GM18858 (cell line): ENCODE measurements around the gene ZNF83.
A peak's percentile ranks its signal among the peaks of the same experiment; 100 is the strongest.
"Not testable (repeated sequence)": the region's sequence is repeated elsewhere in the genome, so short reads cannot be mapped to it uniquely, and the experiment has no call there.

ENCODE experiments used
- ATAC-seq: cut with Tn5 transposase; IDR thresholded peaks from one replicate; pipeline ENCODE4 v1.9.1; 2021; ENCODE audit not compliant: unreplicated experiment

Gene ZNF83

GRCh38 chr19:52640916-52641315 lies 2.8 kb upstream of the ZNF83 start:
- no peak for ATAC-seq

DNA sequence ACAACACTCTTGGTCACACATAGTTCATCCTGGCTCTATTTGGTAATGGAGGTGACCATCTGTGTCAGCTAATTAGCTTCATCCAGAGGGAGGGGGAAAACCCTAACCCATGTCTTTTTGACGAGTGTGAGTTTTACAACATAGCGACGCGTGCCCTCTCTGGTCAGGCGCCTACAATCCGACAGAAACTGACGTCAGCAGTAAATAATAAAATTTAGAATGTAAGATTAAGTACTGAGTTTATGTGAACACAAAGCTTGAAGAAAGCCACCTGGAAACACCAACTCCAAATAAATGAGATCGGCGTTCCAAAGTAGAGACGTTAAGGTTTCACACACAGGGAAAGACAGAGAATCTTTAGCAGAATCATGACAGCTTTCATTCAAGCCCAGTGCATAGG lies 1.8 kb upstream of the ZNF83 start:
- ATAC-seq = no peak

DNA sequence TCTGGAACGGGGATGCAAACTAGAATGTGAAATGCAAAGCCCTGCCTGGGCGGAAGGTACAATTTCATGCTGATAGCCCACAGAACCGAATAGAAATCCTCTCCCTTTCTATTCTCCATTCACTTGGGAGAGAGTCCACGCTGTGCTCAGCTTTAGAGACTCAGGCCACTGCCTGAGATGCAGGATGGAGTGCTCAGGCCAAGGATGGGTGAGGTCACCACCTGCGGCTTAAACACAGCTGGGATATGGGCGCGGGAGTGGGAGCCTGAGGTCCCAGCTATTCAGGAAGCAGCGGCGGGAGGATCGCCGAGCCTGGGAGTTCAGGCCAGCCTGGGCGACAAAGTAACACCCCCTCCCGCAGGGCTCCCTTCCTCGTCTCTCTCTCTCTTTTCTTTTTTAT lies 446 bp upstream of the ZNF83 start:
- ATAC-seq = no peak

GRCh38 chr19:52635786-52636570 lies 2.2 kb downstream of the ZNF83 start:
- ATAC-seq = no peak

DNA sequence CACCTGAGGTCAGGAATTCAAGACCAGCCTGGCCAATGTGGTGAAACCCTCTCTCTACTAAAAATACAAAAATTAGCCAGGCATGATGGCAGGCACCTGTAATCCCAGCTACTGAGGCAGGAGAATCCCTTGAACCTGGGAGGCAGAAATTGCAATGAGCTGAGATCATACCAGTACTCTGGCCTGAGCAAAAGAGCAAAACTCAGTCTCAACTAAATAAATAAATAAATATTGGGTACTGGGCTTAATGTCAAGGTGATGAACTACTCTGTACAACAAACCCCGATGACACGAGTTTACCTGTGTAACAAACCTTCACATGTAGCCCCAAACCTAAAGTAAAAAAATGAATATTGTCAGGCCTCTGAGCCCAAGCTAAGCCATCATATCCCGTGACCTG lies 10.7 kb downstream of the ZNF83 start:
- ATAC-seq = not testable (repeated sequence)

DNA sequence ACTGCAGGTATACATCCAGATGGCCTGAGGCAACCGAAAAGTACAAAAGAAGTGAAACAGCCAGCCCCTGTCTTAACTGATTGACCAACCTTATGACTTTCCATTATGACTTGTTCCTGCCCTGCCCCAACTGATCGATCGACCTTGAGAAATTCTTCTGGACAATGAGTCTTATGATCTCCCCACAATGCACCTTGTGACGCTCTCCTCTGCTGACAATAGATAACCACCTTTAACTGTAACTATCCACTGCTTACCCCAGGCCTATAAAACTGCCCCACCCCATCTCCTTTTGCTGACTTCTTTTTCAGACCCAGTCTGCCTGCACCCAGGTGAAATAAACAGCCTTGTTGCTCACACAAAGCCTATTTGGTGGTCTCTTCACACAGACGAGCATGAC lies 11.2 kb downstream of the ZNF83 start:
- ATAC-seq = no peak

DNA sequence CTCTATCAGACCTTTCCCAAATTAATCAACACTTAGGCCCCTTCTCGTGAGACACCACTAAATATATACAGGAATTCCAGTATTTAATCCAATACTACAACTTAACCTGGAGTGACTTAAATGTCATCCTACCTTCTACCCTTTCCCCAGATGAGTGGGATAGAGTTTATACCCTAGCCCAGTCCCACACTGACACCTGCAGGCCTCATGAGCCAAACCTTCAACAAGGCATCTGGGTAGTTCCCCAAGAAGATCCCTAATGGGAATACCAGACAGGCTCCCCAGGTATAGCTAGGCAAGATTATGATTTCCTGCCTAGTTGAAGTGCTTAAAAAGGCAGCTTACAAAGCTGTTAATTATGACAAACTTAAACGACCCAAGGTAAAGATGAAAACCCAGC lies 15.9 kb downstream of the ZNF83 start:
- no peak for ATAC-seq

DNA sequence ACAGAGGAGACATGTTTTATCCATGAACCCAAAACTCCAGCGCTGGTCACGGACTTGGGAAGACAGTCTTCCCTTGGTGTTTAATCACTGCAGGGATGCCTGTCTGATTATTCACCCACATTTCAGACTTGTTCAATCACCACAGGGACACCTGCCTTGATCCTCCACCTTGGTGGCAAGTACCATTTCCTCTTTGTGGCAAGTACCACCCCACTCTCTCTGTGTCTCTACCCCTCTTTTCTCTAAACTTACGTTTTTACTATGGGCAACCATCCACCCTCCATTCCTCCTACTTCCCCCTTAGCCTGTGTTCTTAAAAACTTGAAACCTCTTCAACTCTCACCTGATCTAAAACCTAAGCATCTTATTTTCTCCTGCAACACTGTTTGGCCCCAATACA lies 16.8 kb downstream of the ZNF83 start:
- no peak for ATAC-seq

GRCh38 chr19:52613299-52613906 lies 24.8 kb downstream of the ZNF83 start:
- ATAC-seq = no peak

DNA sequence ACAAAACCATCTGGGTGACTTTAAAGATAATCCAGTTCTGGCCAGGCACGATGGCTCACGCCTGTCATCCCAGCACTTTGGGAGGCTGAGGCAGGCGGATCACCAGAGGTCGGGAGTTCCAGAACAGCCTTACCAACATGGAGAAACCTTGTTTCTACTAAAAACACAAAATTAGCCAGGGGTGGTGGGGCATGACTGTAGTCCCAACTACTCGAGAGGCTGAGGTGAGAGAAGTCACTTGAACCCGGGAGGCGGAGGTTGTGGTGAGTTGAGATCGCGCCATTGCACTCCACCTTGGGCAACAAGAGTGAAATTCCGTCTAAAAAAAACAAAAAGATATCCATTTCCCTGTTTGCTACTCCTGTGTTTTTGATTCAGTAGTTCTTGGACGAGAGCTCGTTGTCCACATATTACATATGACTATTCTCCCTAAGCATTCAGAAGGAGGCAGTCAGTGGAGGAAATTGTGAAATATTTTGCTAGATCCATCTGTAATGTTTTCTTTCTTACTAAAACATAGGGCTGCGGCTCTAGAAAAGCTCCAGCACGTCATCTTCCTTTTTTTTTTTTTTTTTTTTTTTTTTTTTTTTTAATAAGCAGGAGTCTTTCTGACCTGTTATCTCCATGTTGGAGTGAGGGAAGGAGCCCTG lies 34.5 kb downstream of the ZNF83 start:
- no peak for ATAC-seq

DNA sequence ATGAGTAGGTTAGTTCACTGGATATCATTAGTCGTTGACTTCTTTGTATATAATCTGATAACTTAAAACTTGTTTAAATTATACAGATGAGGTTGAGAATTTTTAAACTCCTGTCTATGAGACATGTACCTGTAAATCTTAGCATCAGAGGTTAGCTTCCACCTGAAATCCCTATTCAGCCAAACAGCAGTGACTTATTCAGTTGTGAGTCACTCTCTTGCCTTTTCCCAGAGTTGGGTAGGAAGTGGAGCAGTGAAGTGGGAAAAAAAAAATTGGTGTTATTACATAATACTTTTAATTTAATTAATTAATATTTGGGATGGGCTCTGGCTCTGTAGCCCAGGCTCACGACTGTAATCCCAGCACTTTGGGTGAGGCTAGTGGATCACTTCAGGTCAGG lies 35.2 kb downstream of the ZNF83 start:
- ATAC-seq = no peak

- not testable (repeated sequence) for ATAC-seq
Observed at GRCh38 chr19:52601974-52602366, 36.2 kb downstream of the ZNF83 start.

DNA sequence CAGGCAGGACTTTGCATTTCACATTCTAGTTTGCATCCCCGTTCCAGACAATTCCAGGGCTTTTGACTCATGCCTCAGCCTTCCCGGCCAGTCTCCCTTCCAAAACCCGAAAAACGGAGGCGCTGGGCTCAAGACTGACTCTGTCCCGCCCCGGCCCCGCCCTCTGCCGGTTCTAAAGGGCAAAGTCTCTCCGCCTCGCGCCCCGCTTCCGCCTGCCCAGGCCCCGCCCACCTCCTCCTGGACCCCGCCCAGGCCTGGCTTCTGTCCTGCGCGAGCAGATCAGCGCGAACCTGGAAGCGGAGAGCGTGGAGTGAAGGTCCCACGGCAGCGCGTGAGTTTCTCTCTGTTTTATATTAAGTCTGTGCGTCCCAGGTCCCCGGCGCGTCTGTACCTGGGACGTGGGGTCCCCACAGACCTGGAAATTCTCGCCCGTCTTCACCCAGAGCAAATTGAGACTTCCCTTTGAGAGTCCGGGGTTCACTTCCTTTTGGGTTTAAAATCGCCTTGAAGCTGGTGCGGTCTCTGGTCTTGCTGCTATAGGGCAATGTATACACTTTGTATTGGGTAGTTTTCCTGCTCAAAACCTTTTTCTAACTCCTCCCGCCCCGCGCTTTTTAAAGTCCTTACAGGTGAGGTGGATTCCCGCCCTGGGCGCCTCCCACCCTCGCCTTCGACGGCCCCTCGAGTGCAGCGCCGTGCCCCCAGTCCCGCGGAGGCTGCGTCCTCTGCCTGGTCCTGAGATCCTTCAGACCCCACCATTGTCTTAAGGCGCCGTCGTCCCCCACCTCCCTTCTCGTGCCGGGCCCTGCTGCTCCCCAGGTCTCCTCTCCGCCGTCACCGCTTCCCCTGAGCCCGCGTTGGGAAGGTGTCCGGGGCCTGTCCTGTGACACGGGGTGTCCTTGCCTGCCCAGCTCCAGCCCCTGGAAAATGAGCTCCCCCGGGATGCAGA lies 36.9 kb downstream of the ZNF83 start:
- ATAC-seq = peak; percentile 71

- no peak for ATAC-seq
Observed at GRCh38 chr19:52600639-52601024, 37.5 kb downstream of the ZNF83 start.

DNA sequence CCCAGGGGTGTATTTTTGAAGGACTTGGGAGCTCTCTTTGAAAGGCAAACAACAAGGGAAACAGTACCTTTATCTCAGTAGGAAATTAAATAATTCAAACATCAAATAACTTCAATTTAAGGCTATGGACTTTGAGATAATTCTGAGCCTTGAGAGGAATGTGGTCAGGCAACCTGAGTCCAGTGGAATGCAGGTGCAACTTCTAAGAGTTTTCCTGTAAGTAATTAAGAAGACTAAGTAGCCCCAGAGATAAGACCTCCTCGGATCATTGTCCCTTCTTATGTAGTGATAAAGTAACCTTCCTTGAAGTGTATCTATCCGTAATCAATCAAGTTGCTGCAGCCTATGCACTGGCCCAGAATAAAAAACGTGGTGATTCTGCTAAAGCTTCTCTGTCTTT lies 38.9 kb downstream of the ZNF83 start:
- no peak for ATAC-seq

DNA sequence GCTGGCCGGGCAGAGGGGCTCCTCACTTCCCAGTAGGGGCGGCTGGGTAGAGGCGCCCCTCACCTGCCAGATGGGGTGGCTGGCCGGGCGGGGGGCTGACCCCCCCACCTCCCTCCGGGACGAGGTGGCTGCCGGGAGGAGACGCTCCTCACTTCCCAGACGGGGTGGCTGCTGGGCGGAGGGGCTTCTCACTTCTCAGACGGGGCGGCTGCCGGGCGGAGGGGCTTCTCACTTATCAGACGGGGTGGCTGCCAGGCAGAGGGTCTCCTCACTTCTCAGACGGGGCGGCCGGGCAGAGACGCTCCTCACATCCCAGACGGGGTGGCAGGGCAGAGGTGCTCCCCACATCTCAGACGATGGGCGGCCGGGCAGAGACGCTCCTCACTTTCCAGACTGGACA lies 44.7 kb downstream of the ZNF83 start:
- not testable (repeated sequence) for ATAC-seq

DNA sequence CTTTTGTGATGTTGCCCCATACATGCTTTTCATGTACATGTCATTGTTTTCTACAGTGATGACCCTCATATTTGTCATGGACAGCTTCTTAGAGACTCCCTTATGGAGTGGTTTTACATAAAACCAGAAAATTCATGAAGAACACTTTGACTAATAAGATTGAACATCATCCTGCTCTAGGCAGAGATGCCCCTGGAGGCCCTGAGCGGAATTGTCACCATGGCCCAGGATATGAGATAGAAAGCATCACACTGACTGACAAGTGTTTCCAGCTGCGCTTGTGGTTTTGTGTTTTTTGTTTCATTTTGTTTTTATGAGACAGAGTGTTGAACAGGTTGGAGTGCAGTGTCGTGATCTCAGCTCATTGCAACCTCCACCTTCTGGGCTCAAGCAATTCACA lies 45.9 kb downstream of the ZNF83 start:
- ATAC-seq = no peak

GRCh38 chr19:52590728-52591127 lies 47.4 kb downstream of the ZNF83 start:
- no peak for ATAC-seq

DNA sequence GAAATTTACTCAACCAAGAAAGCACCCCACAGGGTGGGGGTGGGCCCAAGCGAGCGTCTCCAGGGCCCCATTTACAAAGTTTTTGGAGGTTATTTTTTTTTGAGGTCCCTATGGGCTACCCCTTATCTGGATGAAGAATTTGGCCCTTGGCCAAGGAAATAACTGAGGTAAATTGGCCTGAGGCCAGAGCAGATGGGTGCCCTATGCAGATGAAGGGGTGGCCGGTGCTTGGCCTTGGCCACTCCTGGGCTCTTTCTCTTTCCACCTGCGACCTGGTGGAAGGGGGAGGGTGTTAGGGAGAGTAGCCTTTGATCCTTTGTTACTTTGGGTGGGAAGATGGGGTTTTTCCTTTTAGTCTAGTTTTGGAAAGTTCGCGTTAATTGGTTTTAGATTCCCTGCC lies 52.6 kb downstream of the ZNF83 start:
- ATAC-seq = no peak

- ATAC-seq = no peak
Observed at GRCh38 chr19:52584736-52585440, 53.3 kb downstream of the ZNF83 start.
